IMR-90 (cell line): ENCODE measurements around the gene NBPF1. TPM values are rescaled to one million over a fixed set of nuclear protein-coding genes. Genes with fewer than 3 reads are reported as not detected.
"Not testable (repeated sequence)": the region's sequence is repeated elsewhere in the genome, so short reads cannot be mapped to it uniquely, and the experiment has no call there.

Experiments used
- ATAC-seq: fragments of 200-7000 bp; cut with Tn5 transposase; 2 replicates; pipeline ENCODE4 v1.9.1; 2020; ENCODE audit warnings: low read depth, mild to moderate bottlenecking, moderate library complexity
- BruUV-seq: library from RNA; stranded (reverse); fragments of 400-500 nt; replicated peaks from 2 replicates; lab custom pipeline; 2021; lab: Mats Ljungman, UMichigan
- CTCF ChIA-PET: fragments of 300-600 bp; formaldehyde crosslinking; extraction: SDS; loops from one replicate; lab custom pipeline; 2021; ENCODE audit warnings: antibody characterized with exemption; lab: Yijun Ruan, JAX
- POLR2A ChIA-PET: fragments of 300-600 bp; sonication (Branson Sonifier 250); formaldehyde crosslinking; loops from one replicate; lab custom pipeline; 2022; ENCODE audit warnings: antibody characterized with exemption; ENCODE audit not compliant: unreplicated experiment; lab: Charles Lee
- DNase-seq: peaks from one replicate; pipeline ENCODE4 v3.0.0; 2013
- H2AFZ ChIP-seq: replicated peaks from 2 replicates; pipeline ENCODE3; 2013; ENCODE audit warnings: low read length, mild to moderate bottlenecking; ENCODE audit not compliant: poor library complexity
- H2AK5ac ChIP-seq: 2 replicates; pipeline ENCODE4 v1.6.1; 2013; ENCODE audit warnings: low read depth, low read length, inconsistent platforms
- H2AK9ac ChIP-seq: replicated peaks from 2 replicates; pipeline ENCODE3; 2013; ENCODE audit warnings: mild to moderate bottlenecking, low read depth, low read length, moderate library complexity; ENCODE audit not compliant: poor library complexity
- H2BK120ac ChIP-seq: 2 replicates; pipeline ENCODE4 v1.6.1; 2013; ENCODE audit warnings: low read depth, low read length, inconsistent platforms
- H2BK15ac ChIP-seq: 3 replicates; pipeline ENCODE4 v1.6.1; 2013; ENCODE audit warnings: low read depth, low read length, inconsistent platforms
- H2BK20ac ChIP-seq: 2 replicates; pipeline ENCODE4 v1.6.1; 2013; ENCODE audit warnings: low read depth, mild to moderate bottlenecking, inconsistent platforms, low read length, moderate library complexity
- H2BK5ac ChIP-seq: 2 replicates; pipeline ENCODE4 v1.6.1; 2013; ENCODE audit warnings: mild to moderate bottlenecking, low read depth, low read length, inconsistent platforms; ENCODE audit not compliant: poor library complexity, severe bottlenecking
- H3K14ac ChIP-seq: replicated peaks from 2 replicates; pipeline ENCODE4 v1.6.1; 2013; ENCODE audit warnings: low read depth, low read length, inconsistent platforms
- H3K18ac ChIP-seq: 2 replicates; pipeline ENCODE4 v1.6.1; 2013; ENCODE audit warnings: low read depth, low read length, control low read depth
- H3K23ac ChIP-seq: 2 replicates; pipeline ENCODE4 v1.6.1; 2013; ENCODE audit warnings: low read depth, low read length, inconsistent platforms
- H3K27ac ChIP-seq: 2 replicates; pipeline ENCODE4 v1.5.1; 2013; ENCODE audit warnings: mild to moderate bottlenecking, control low read depth, low read length; ENCODE audit not compliant: insufficient read depth
- H3K27me3 ChIP-seq: 2 replicates; pipeline ENCODE4 v1.6.1; 2013; ENCODE audit warnings: low read length; ENCODE audit not compliant: control insufficient read depth, insufficient read depth
- H3K36me3 ChIP-seq: 2 replicates; pipeline ENCODE4 v1.6.1; 2013; ENCODE audit warnings: low read length, mixed read lengths; ENCODE audit not compliant: control insufficient read depth, insufficient read depth
- H3K4ac ChIP-seq: 2 replicates; pipeline ENCODE4 v1.6.1; 2013; ENCODE audit warnings: low read depth, low read length, inconsistent platforms
- H3K4me1 ChIP-seq: 2 replicates; pipeline ENCODE4 v1.6.1; 2013; ENCODE audit warnings: low read length, mixed read lengths; ENCODE audit not compliant: control insufficient read depth, insufficient read depth
- H3K4me2 ChIP-seq: 2 replicates; pipeline ENCODE4 v1.6.1; 2013; ENCODE audit warnings: low read depth, mild to moderate bottlenecking, control low read depth, low read length, moderate library complexity
- H3K4me3 ChIP-seq: 2 replicates; pipeline ENCODE4 v1.5.1; 2013; ENCODE audit warnings: low read depth, mild to moderate bottlenecking, control low read depth, low read length, moderate library complexity; ENCODE audit not compliant: insufficient read depth
- H3K56ac ChIP-seq: 2 replicates; pipeline ENCODE4 v1.6.1; 2013; ENCODE audit warnings: low read length, inconsistent platforms; ENCODE audit not compliant: insufficient read depth; ENCODE audit errors: extremely low read depth
- H3K79me1 ChIP-seq, 2 experiments: 2 replicates each; pipeline ENCODE4 v1.6.1; 2013; ENCODE audit warnings: low read length in 2 of 2, inconsistent platforms in 1 of 2, low read depth in 1 of 2
- H3K9ac ChIP-seq: 2 replicates; pipeline ENCODE4 v1.6.1; 2013; ENCODE audit warnings: low read depth, low read length, control low read depth
- H3K9me1 ChIP-seq: 2 replicates; pipeline ENCODE4 v1.6.1; 2013; ENCODE audit warnings: low read length, inconsistent platforms; ENCODE audit not compliant: insufficient read depth
- H3K9me3 ChIP-seq: 2 replicates; pipeline ENCODE4 v1.6.1; 2013; ENCODE audit warnings: low read length; ENCODE audit not compliant: control insufficient read depth, insufficient read depth
- H4K20me1 ChIP-seq: 2 replicates; pipeline ENCODE4 v1.6.1; 2013; ENCODE audit warnings: low read length, inconsistent platforms; ENCODE audit not compliant: insufficient read depth
- H4K5ac ChIP-seq: 2 replicates; pipeline ENCODE4 v1.6.1; 2013; ENCODE audit warnings: mild to moderate bottlenecking, low read depth, low read length, control low read depth
- H4K8ac ChIP-seq, 2 experiments: 2 replicates each; pipeline ENCODE4 v1.6.1; 2013; ENCODE audit warnings: low read depth in 2 of 2, low read length in 2 of 2, control low read depth in 1 of 2, inconsistent platforms in 1 of 2
- H4K91ac ChIP-seq: 2 replicates; pipeline ENCODE4 v1.6.1; 2013; ENCODE audit warnings: low read depth, low read length, inconsistent platforms; ENCODE audit not compliant: insufficient read depth
- WGBS, 2 experiments: methylation state at CpG; one replicate each; pipeline versions ENCODE4 v1.1.5 to v1.1.7; 2013; ENCODE audit warnings: missing lambda C conversion rate in 2 of 2; ENCODE audit not compliant: insufficient read length in 1 of 2; ENCODE audit errors: extremely low coverage in 2 of 2; 5-methylcytosine and 5-hydroxymethylcytosine counted together
- dilution Hi-C: fragments of 300-500 bp; cut with HindIII; formaldehyde crosslinking; loops from one replicate; pipeline ENCODE4 v1.14.3; 2018; ENCODE audit warnings: low sequenced_read_pairs; ENCODE audit not compliant: unreplicated experiment
- in situ Hi-C: fragments of 300-500 bp; cut with MboI; formaldehyde crosslinking; loops from 3 replicates; pipeline ENCODE4 v1.14.3; 2019; ENCODE audit warnings: low sequenced_read_pairs, inconsistent platforms, mixed read lengths
- intact Hi-C: fragments of 100-400 bp; cut with micrococcal nuclease; formaldehyde crosslinking; loops from 2 replicates; pipeline ENCODE4 v1.10.0; 2022
- polyA plus RNA-seq, 3 experiments: library from polyadenylated mRNA; depleted of rRNA; stranded (reverse); fragments of >200 nt; gene quantifications; 2 replicates each; pipeline ENCODE4 v1.2.3, GENCODE V29; 2012; ENCODE audit warnings: low replicate concordance in 1 of 3
- total RNA-seq: library from RNA; depleted of rRNA; stranded (reverse); fragments of >200 nt; gene quantifications from 2 replicates; pipeline ENCODE4 v1.2.3, GENCODE V29; 2012

NBPF1 gene
- total and polyA plus RNA-seq, 2 of the 4 experiments (the other 2 are of a cell fraction): 18.8 to 25.3 TPM

GRCh38 chr1:16545682-16546095, 67.7 kb downstream of the NBPF1 start:
- H2AFZ ChIP-seq, H2BK15ac ChIP-seq, H3K4me2 ChIP-seq, H3K23ac ChIP-seq, H3K4ac ChIP-seq, H3K9ac ChIP-seq, intact Hi-C loops, H4K91ac ChIP-seq, H3K9me1 ChIP-seq, dilution Hi-C loops, in situ Hi-C loops, H2AK9ac ChIP-seq, H3K36me3 ChIP-seq, H3K18ac ChIP-seq, H2BK5ac ChIP-seq, H3K14ac ChIP-seq, POLR2A ChIA-PET, H3K27me3 ChIP-seq, CTCF ChIA-PET, H2BK120ac ChIP-seq, H3K4me3 ChIP-seq, H4K20me1 ChIP-seq, H2AK5ac ChIP-seq, H3K27ac ChIP-seq, H2BK20ac ChIP-seq, H3K56ac ChIP-seq, BruUV-seq, H3K4me1 ChIP-seq, H3K79me1 ChIP-seq, H3K9me3 ChIP-seq, H4K5ac ChIP-seq, H4K8ac ChIP-seq: not testable (repeated sequence)
- no CpG with 5 or more reads among the region's 16 CpGs for WGBS, 2 experiments
- DNase-seq: peak; percentile 42
- peak; percentile 95 for ATAC-seq

GRCh38 chr1:16540421-16540893, 72.9 kb downstream of the NBPF1 start:
- H4K8ac ChIP-seq, H2AFZ ChIP-seq, H2BK5ac ChIP-seq, POLR2A ChIA-PET, H2AK9ac ChIP-seq, H2AK5ac ChIP-seq, H3K9me3 ChIP-seq, H3K36me3 ChIP-seq, H3K79me1 ChIP-seq, H4K20me1 ChIP-seq, H3K9me1 ChIP-seq, ATAC-seq, H3K27me3 ChIP-seq, H3K23ac ChIP-seq, H4K91ac ChIP-seq, H3K14ac ChIP-seq, dilution Hi-C loops, H3K4me3 ChIP-seq, H3K4me1 ChIP-seq, in situ Hi-C loops, H3K18ac ChIP-seq, CTCF ChIA-PET, BruUV-seq, intact Hi-C loops, H3K4ac ChIP-seq, H3K9ac ChIP-seq, H3K4me2 ChIP-seq, H2BK120ac ChIP-seq, H4K5ac ChIP-seq, H2BK15ac ChIP-seq, H3K56ac ChIP-seq, H3K27ac ChIP-seq, H2BK20ac ChIP-seq: not testable (repeated sequence)
- peak; percentile 0 for DNase-seq
- no CpG with 5 or more reads among the region's 2 CpGs for WGBS, 2 experiments
